ENCODE results near the gene SLC9A9. TPM values are rescaled to one million over a fixed set of nuclear protein-coding genes. Genes with fewer than 3 reads are reported as not detected.

Gene SLC9A9
- total RNA-seq, 1 experiment from 2014 or later: 1.4 TPM

DNA sequence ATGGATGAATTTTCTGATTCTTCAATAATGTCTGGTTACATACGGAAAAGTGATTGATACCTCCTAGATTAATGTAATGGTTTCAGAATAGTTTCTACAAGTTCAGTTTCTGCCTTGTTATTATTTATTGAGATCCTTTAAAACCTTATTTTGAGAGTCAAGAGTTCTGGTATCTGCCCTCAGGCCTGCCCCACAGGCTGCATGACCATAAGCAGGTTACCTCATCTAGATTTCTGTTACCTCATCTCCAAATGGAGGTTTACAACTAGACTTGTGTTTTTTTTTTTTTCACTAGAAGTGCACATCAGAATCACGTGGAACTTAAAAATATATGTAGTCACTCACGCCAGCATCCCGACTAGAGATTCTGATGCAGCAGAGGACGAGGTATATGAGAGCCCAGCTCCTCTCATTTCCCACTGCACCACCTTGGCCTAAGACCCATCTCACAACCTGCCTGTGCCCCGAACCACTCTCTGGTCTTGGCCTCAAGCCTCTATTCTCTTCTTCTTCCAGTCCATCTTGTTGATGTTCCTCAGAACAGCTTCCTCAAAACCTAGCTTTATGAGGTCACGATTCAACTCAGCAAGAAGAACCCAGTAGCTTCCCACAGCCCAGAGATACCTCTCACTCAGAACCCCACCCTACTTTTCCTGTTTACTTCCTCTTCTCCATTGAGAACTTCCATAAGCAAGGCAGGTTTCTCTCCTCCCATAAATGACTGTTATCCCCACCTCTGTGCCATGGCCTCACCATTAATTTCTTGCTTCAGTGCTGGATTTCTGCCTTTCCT lies 375.3 kb downstream of the SLC9A9 start:
- intact Hi-C loops (cut with micrococcal nuclease; ENCODE audit: unreplicated experiment): no loop called here
- no peak overlapping the region for H3K4me3 ChIP-seq (ENCODE audit: low read depth, low read length, poor library complexity, severe bottlenecking)
- H3K4me1 ChIP-seq (ENCODE audit: insufficient read depth, low read length, poor library complexity, severe bottlenecking): no peaks in the 10 kb centered on the region
- DNase-seq (ENCODE audit: low spot score): no peak
- no peak overlapping the region for H3K27ac ChIP-seq (ENCODE audit: low read depth, low read length, poor library complexity, severe bottlenecking)
- BruUV-seq (replicated peaks): no TSS peak
- H3K36me3 ChIP-seq (ENCODE audit: insufficient read depth, low read length, poor library complexity, severe bottlenecking): no peaks in the 10 kb centered on the region
- TF ChIP-seq, protein P1, sequence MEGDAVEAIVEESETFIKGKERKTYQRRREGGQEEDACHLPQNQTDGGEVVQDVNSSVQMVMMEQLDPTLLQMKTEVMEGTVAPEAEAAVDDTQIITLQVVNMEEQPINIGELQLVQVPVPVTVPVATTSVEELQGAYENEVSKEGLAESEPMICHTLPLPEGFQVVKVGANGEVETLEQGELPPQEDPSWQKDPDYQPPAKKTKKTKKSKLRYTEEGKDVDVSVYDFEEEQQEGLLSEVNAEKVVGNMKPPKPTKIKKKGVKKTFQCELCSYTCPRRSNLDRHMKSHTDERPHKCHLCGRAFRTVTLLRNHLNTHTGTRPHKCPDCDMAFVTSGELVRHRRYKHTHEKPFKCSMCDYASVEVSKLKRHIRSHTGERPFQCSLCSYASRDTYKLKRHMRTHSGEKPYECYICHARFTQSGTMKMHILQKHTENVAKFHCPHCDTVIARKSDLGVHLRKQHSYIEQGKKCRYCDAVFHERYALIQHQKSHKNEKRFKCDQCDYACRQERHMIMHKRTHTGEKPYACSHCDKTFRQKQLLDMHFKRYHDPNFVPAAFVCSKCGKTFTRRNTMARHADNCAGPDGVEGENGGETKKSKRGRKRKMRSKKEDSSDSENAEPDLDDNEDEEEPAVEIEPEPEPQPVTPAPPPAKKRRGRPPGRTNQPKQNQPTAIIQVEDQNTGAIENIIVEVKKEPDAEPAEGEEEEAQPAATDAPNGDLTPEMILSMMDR (conservative IDR thresholded peaks at IDR 0.05; ENCODE audit: low read depth, low read length): no peak
- no peak for TF ChIP-seq EZH2 (IDR thresholded peaks at IDR 0.05; ENCODE audit: borderline replicate concordance, low read depth, low read length, poor library complexity, severe bottlenecking)
- H3K27me3 ChIP-seq (replicated peaks; ENCODE audit: insufficient read depth, low read depth, low read length, poor library complexity): no peaks in the 10 kb centered on the region
- ChIA-PET POLR2A (ENCODE audit: low non-redundant PET) (no interaction called here), CTCF (no interaction called here)
- H3K9me3 ChIP-seq (ENCODE audit: low read depth, low read length, poor library complexity, severe bottlenecking): no peaks in the 10 kb centered on the region

DNA sequence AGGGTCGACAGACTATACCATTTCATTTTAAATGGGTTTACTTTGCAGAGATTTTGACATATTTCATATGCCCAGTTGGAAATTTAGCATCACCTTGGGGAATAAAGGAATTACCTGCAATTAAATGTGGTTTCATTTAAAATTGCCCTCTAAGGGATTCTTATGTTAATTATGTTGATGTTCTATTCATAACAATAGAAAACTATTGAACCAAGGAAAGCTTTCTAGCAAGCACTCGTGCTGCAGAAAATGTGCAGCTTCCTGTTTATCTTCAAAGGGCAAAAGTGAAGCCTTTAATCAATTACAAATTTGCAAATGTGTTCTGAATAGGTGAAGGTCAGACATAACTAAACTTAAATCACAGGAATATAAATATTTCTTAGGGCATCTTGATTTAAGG lies 376.6 kb downstream of the SLC9A9 start:
- BruUV-seq (replicated peaks): no TSS peak
- no peak for DNase-seq (ENCODE audit: low spot score)
- Histone ChIP-seq H3K4me3 (ENCODE audit: low read depth, low read length, poor library complexity, severe bottlenecking) (no peak overlapping the region), H3K36me3 (ENCODE audit: insufficient read depth, low read length, poor library complexity, severe bottlenecking) (no peaks in the 10 kb centered on the region), H3K9me3 (ENCODE audit: low read depth, low read length, poor library complexity, severe bottlenecking) (no peaks in the 10 kb centered on the region), H3K4me1 (ENCODE audit: insufficient read depth, low read length, poor library complexity, severe bottlenecking) (no peaks in the 10 kb centered on the region), H3K27me3 (replicated peaks; ENCODE audit: insufficient read depth, low read depth, low read length, poor library complexity) (no peaks in the 10 kb centered on the region), H3K27ac (ENCODE audit: low read depth, low read length, poor library complexity, severe bottlenecking) (no peak overlapping the region)
- POLR2A ChIA-PET (ENCODE audit: low non-redundant PET): no interaction called here
- TF ChIP-seq EZH2 (IDR thresholded peaks at IDR 0.05; ENCODE audit: borderline replicate concordance, low read depth, low read length, poor library complexity, severe bottlenecking): no peak
- TF ChIP-seq, protein P1 (conservative IDR thresholded peaks at IDR 0.05; ENCODE audit: low read depth, low read length): no peak
- intact Hi-C loops (cut with micrococcal nuclease; ENCODE audit: unreplicated experiment): no loop called here
- CTCF ChIA-PET: no interaction called here

DNA sequence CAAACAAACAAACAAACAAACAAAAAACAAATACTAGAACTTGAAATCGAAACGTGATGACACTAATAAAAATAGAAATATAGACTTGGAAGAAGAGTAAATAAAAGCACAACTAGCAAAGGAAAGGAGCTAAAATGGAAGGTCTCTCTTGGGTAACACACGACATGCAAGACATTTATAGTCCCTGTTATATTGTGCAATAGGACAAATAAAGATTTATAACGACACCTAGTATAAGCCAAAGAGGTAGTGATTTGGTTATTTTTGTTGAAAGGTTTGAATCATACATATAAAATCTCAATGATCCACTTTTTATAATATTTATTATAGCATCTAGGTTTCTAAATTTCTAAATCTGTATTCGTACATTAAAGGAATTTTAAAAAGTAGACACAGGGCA lies 379.1 kb downstream of the SLC9A9 start:
- BruUV-seq (replicated peaks): no TSS peak
- no peak for DNase-seq (ENCODE audit: low spot score)
- Histone ChIP-seq H3K27ac (ENCODE audit: low read depth, low read length, poor library complexity, severe bottlenecking) (no peak overlapping the region), H3K9me3 (ENCODE audit: low read depth, low read length, poor library complexity, severe bottlenecking) (no peaks in the 10 kb centered on the region), H3K36me3 (ENCODE audit: insufficient read depth, low read length, poor library complexity, severe bottlenecking) (no peaks in the 10 kb centered on the region), H3K4me1 (ENCODE audit: insufficient read depth, low read length, poor library complexity, severe bottlenecking) (no peaks in the 10 kb centered on the region), H3K27me3 (replicated peaks; ENCODE audit: insufficient read depth, low read depth, low read length, poor library complexity) (no peaks in the 10 kb centered on the region), H3K4me3 (ENCODE audit: low read depth, low read length, poor library complexity, severe bottlenecking) (no peak overlapping the region)
- ChIA-PET POLR2A (ENCODE audit: low non-redundant PET) (no interaction called here), CTCF (no interaction called here)
- TF ChIP-seq, protein P1 (conservative IDR thresholded peaks at IDR 0.05; ENCODE audit: low read depth, low read length): no peak
- no peak for TF ChIP-seq EZH2 (IDR thresholded peaks at IDR 0.05; ENCODE audit: borderline replicate concordance, low read depth, low read length, poor library complexity, severe bottlenecking)
- intact Hi-C loops (cut with micrococcal nuclease; ENCODE audit: unreplicated experiment): no loop called here
